Thyroid gland (tissue), 4 donors: ENCODE measurements around the gene SDCCAG8. TPM values are rescaled to one million over a fixed set of nuclear protein-coding genes. Genes with fewer than 3 reads are reported as not detected.

ENCODE experiments used
- DNase-seq, 2 donors: peaks; one replicate each; pipeline ENCODE4 v3.0.0-alpha.2; 2019
- H3K27ac ChIP-seq, 3 donors: fragments of 200-600 bp; sonication (generic); 1 replicate in 2 of 3; 2 replicates in 1 of 3; pipeline ENCODE4 v1.5.1; 2016 to 2019; ENCODE audit warnings: mild to moderate bottlenecking in 1 of 3, moderate library complexity in 1 of 3
- H3K27me3 ChIP-seq: fragments of 200-600 bp; sonication (generic); one replicate; pipeline ENCODE4 v1.5.1; 2019
- H3K36me3 ChIP-seq, 2 donors: fragments of 200-600 bp; sonication (generic); one replicate each; pipeline ENCODE4 v1.5.1; 2016 to 2019
- H3K4me1 ChIP-seq, 2 donors: fragments of 200-600 bp; sonication (generic); one replicate each; pipeline ENCODE4 v1.5.1; 2017 to 2019
- H3K4me3 ChIP-seq, 3 donors: fragments of 200-600 bp; sonication (generic); replicated peaks in 1 of 3; 1 replicate in 2 of 3; 2 replicates in 1 of 3; pipeline ENCODE4 v1.5.1; 2016; ENCODE audit warnings: mild to moderate bottlenecking in 1 of 3
- H3K9me3 ChIP-seq: fragments of 200-600 bp; sonication (generic); one replicate; pipeline ENCODE4 v1.5.1; 2017
- CTCF ChIP-seq, 6 experiments: fragments of 200-600 bp in 3 of 6; fragments of 450-650 bp in 3 of 6; sonication (generic) in 3 of 6; IDR thresholded peaks; one replicate each; pipeline ENCODE4 v1.5.1; 2016 to 2019; ENCODE audit warnings: antibody characterized with exemption in 6 of 6, mild to moderate bottlenecking in 2 of 6, inconsistent platforms in 1 of 6, moderate library complexity in 1 of 6
- POLR2A ChIP-seq, 2 donors: fragments of 450-650 bp; IDR thresholded peaks; one replicate each; pipeline ENCODE4 v1.6.1; 2017; ENCODE audit warnings: antibody characterized with exemption in 2 of 2, mild to moderate bottlenecking in 2 of 2, moderate library complexity in 1 of 2
- WGBS, 2 donors: methylation state at CpG; one replicate each; pipeline ENCODE4 v1.1.5; 2017; 5-methylcytosine and 5-hydroxymethylcytosine counted together
- intact Hi-C: fragments of 100-400 bp; cut with DNase I; formaldehyde crosslinking; loops from one replicate; pipeline ENCODE4 v1.15.1; 2023
- total RNA-seq, 4 donors: library from RNA; depleted of rRNA; stranded (reverse); fragments of >200 nt; gene quantifications; one replicate each; pipeline ENCODE4 v1.2.3, GENCODE V29; 2016

The SDCCAG8 gene
- total RNA-seq, 4 donors from 2014 or later, result 105 to 193 (median 115) TPM

GRCh38 chr1:243345205-243345604 is 89.4 kb downstream of the SDCCAG8 start:
- Histone ChIP-seq H3K9me3 (no peaks in the 10 kb centered on the region), H3K36me3 (no peaks in the 10 kb centered on the region), H3K27ac (no peak overlapping the region), H3K4me3 (no peak overlapping the region), H3K27me3 (no peaks in the 10 kb centered on the region), H3K4me1 (no peaks in the 10 kb centered on the region)
- intact Hi-C loops, result loop anchor here (5.0 kb wide), 1 partner anchor 927 kb away; no protein-coding TSS in a partner anchor
- DNase-seq, result no peak
- WGBS, 2 donors, result 75 to 85% methylated on average over 1 of the region's 1 CpG
- TF ChIP-seq POLR2A (IDR thresholded peaks at IDR 0.05) (no peak), CTCF (IDR thresholded peaks at IDR 0.05) (no peak)

DNA sequence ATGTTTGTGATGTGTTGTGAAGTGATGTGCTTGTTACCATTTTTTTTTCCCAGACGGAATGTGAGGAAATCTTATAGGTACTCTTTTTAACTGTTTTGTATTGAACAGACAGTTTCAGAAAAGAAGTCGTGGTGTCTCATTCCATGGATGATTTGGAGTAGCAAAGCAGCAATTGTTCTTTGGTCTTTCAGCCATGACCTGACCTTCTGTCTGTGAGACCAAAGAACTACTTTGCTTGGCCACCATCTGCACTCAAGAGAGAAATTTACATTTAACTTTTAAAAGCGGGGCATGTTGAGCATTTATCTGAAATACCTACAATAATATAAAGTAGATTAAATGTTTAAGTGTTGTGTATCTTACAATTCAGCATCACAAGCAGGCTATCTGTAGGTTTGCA is 90.2 kb downstream of the SDCCAG8 start:
- H3K4me1 ChIP-seq, result no peaks in the 10 kb centered on the region
- no peak overlapping the region for H3K27ac ChIP-seq
- DNase-seq, result no peak
- peaks cover 0 to 2% of the 10 kb centered on the region in 2 donors for H3K36me3 ChIP-seq
- no peaks in the 10 kb centered on the region for H3K9me3 ChIP-seq
- H3K27me3 ChIP-seq, result no peaks in the 10 kb centered on the region
- intact Hi-C loops, result loop anchor here (5.0 kb wide), 1 partner anchor 926 kb away; no protein-coding TSS in a partner anchor
- TF ChIP-seq POLR2A (IDR thresholded peaks at IDR 0.05), result no peak
- TF ChIP-seq CTCF (IDR thresholded peaks at IDR 0.05), result no peak
- no peak overlapping the region for H3K4me3 ChIP-seq
- 73% methylated on average over 3 of the region's 3 CpGs for WGBS, 2 donors

GRCh38 chr1:243346468-243346867 is 90.6 kb downstream of the SDCCAG8 start:
- Histone ChIP-seq H3K4me1 (no peaks in the 10 kb centered on the region), H3K27ac (no peak overlapping the region), H3K9me3 (no peaks in the 10 kb centered on the region), H3K4me3 (no peak overlapping the region), H3K36me3 (peaks cover 0 to 5% of the 10 kb centered on the region in 2 donors), H3K27me3 (no peaks in the 10 kb centered on the region)
- WGBS, 2 donors, result 94 to 96% methylated on average over 3 of the region's 3 CpGs
- no peak for DNase-seq
- no peak for TF ChIP-seq POLR2A (IDR thresholded peaks at IDR 0.05)
- no peak for TF ChIP-seq CTCF (IDR thresholded peaks at IDR 0.05)
- intact Hi-C loops, result loop anchor here (5.0 kb wide), 1 partner anchor 926 kb away; no protein-coding TSS in a partner anchor

- Histone ChIP-seq H3K9me3 (no peaks in the 10 kb centered on the region), H3K4me3 (no peak overlapping the region), H3K27me3 (no peaks in the 10 kb centered on the region), H3K4me1 (no peaks in the 10 kb centered on the region), H3K36me3 (peaks cover 0 to 5% of the 10 kb centered on the region in 2 donors), H3K27ac (no peak overlapping the region)
- DNase-seq, result no peak
- intact Hi-C loops, result loop anchor here (5.0 kb wide), 1 partner anchor 924 kb away; no protein-coding TSS in a partner anchor
- 95 to 96% methylated on average over 11 of the region's 11 CpGs for WGBS, 2 donors
- TF ChIP-seq POLR2A (IDR thresholded peaks at IDR 0.05), result no peak
- no peak for TF ChIP-seq CTCF (IDR thresholded peaks at IDR 0.05)
Measured at GRCh38 chr1:243348331-243348730, 92.5 kb downstream of the SDCCAG8 start.

GRCh38 chr1:243349128-243349527 is 93.3 kb downstream of the SDCCAG8 start:
- no peaks in the 10 kb centered on the region for H3K9me3 ChIP-seq
- peaks cover 0 to 3% of the 10 kb centered on the region in 2 donors for H3K4me1 ChIP-seq
- no peak overlapping the region for H3K4me3 ChIP-seq
- H3K27me3 ChIP-seq, result no peaks in the 10 kb centered on the region
- H3K36me3 ChIP-seq, result peaks cover 0 to 5% of the 10 kb centered on the region in 2 donors
- 95 to 100% methylated on average over 1 of the region's 1 CpG for WGBS, 2 donors
- no peak overlapping the region for H3K27ac ChIP-seq
- no peak for DNase-seq
- TF ChIP-seq CTCF (IDR thresholded peaks at IDR 0.05) (no peak), POLR2A (IDR thresholded peaks at IDR 0.05) (no peak)
- intact Hi-C loops, result loop anchor here (5.0 kb wide), 1 partner anchor 923 kb away; no protein-coding TSS in a partner anchor
